H1 (cell line): ENCODE results near the gene MUSTN1. TPM values are rescaled to one million over a fixed set of nuclear protein-coding genes. Genes with fewer than 3 reads are reported as not detected.

Source experiments
- CBX5 ChIP-seq: fragments of 300-800, 300-1000 bp; sonication (generic); IDR thresholded peaks from 2 replicates; pipeline ENCODE4 v1.7.1; 2016; ENCODE audit warnings: antibody characterized with exemption, low read length, low read depth
- NANOG ChIP-seq: IDR thresholded peaks from 2 replicates; pipeline ENCODE4 v1.6.1; 2011; ENCODE audit warnings: low read length, low read depth, mild to moderate bottlenecking, inconsistent platforms; ENCODE audit not compliant: insufficient read depth, poor library complexity, severe bottlenecking
- SP2 ChIP-seq: IDR thresholded peaks from 2 replicates; pipeline ENCODE4 v1.6.1; 2012; ENCODE audit warnings: mild to moderate bottlenecking, low read length, inconsistent platforms
- polyA plus RNA-seq, 7 experiments: library from polyadenylated mRNA; depleted of rRNA in 3 of 7; stranded (reverse) in 5 of 7; unstranded in 2 of 7; fragments of >200 nt in 5 of 7; fragments of 200-250 nt in 2 of 7; gene quantifications; 1 replicate in 5 of 7; 2 replicates in 1 of 7; 4 replicates in 1 of 7; pipeline versions ENCODE4 v1.2.1 to v1.2.3, GENCODE V29; 2011 to 2013; ENCODE audit warnings: missing spikeins in 2 of 7, mixed read lengths in 2 of 7
- total RNA-seq: library from RNA; stranded (reverse); fragmentation: NEBNext Ultra II Directional; extraction: Animal tissue kit (Norgen Biotek cat#: 25700); gene quantifications from 2 replicates; pipeline ENCODE4 v1.2.1, GENCODE V29; 2021

The MUSTN1 gene
- total and polyA plus RNA-seq, 2 of the 8 experiments (the other 6 are each of a cell fraction or from before 2014, with no cell fraction given), result 1.1 to 2.4 TPM

DNA sequence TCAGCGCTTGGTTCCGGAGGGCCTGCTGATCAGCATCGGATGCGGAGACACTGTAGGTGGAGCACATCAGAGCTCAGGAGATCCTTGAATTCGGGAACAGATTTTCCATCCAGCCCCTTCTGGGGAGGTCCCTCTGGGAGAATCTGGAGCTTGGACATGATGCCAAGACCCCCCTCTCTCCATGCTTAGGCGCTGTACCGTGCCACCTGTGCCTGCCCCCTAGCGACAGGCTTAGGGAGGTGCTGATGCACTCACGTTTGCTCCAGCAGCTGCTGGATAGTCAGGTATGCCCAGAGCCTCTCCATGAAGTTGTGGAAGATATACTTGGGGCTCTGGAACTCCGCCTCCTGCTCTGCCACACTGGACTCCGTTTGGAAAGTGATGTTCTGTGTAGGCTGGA is 14.1 kb downstream of the MUSTN1 start (continued):
- no peak for TF ChIP-seq SP2
- no peak for TF ChIP-seq CBX5
- TF ChIP-seq NANOG, result no peak
